Measurements from ENCODE around the gene ROR1.

Gene ROR1

GRCh38 chr1:64184003-64184440, 410.2 kb downstream of the ROR1 start (continued):
- 0 out of 2 replicates have a peak, but pooled peaks have one; percentile 65 for TF ChIP-seq ZBTB1 (tag by site-specific recombination; IDR thresholded peaks at IDR 0.05)
- TF ChIP-seq SCRT1 (tag by site-specific recombination; IDR thresholded peaks at IDR 0.05; ENCODE audit: borderline replicate concordance) = no peak
- peak; percentile 95 for TF ChIP-seq ZNF629 (tag by site-specific recombination; IDR thresholded peaks at IDR 0.05)
- peak; percentile 77 for TF ChIP-seq ZBTB44 (tag by site-specific recombination; IDR thresholded peaks at IDR 0.05)
- peak; percentile 79 for TF ChIP-seq IKZF3 (tag by site-specific recombination; IDR thresholded peaks at IDR 0.05)
- TF ChIP-seq ZNF747 (tag by site-specific recombination; IDR thresholded peaks at IDR 0.05) = no peak
- TF ChIP-seq ZBTB21 (tag by site-specific recombination; IDR thresholded peaks at IDR 0.05) = peak; percentile 67
- TF ChIP-seq, protein P1, sequence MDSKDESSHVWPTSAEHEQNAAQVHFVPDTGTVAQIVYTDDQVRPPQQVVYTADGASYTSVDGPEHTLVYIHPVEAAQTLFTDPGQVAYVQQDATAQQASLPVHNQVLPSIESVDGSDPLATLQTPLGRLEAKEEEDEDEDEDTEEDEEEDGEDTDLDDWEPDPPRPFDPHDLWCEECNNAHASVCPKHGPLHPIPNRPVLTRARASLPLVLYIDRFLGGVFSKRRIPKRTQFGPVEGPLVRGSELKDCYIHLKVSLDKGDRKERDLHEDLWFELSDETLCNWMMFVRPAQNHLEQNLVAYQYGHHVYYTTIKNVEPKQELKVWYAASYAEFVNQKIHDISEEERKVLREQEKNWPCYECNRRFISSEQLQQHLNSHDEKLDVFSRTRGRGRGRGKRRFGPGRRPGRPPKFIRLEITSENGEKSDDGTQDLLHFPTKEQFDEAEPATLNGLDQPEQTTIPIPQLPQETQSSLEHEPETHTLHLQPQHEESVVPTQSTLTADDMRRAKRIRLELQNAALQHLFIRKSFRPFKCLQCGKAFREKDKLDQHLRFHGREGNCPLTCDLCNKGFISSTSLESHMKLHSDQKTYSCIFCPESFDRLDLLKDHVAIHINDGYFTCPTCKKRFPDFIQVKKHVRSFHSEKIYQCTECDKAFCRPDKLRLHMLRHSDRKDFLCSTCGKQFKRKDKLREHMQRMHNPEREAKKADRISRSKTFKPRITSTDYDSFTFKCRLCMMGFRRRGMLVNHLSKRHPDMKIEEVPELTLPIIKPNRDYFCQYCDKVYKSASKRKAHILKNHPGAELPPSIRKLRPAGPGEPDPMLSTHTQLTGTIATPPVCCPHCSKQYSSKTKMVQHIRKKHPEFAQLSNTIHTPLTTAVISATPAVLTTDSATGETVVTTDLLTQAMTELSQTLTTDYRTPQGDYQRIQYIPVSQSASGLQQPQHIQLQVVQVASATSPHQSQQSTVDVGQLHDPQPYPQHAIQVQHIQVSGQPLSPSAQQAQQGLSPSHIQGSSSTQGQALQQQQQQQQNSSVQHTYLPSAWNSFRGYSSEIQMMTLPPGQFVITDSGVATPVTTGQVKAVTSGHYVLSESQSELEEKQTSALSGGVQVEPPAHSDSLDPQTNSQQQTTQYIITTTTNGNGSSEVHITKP (tag by site-specific recombination; IDR thresholded peaks at IDR 0.05) = peak; percentile 58
- TF ChIP-seq, protein P2, sequence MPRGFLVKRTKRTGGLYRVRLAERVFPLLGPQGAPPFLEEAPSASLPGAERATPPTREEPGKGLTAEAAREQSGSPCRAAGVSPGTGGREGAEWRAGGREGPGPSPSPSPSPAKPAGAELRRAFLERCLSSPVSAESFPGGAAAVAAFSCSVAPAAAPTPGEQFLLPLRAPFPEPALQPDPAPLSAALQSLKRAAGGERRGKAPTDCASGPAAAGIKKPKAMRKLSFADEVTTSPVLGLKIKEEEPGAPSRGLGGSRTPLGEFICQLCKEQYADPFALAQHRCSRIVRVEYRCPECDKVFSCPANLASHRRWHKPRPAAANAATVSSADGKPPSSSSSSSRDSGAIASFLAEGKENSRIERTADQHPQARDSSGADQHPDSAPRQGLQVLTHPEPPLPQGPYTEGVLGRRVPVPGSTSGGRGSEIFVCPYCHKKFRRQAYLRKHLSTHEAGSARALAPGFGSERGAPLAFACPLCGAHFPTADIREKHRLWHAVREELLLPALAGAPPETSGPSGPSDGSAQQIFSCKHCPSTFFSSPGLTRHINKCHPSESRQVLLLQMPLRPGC (tag by site-specific recombination; IDR thresholded peaks at IDR 0.05) = peak; percentile 89
- no peak for TF ChIP-seq ZNF560 (tag by site-specific recombination; IDR thresholded peaks at IDR 0.05; ENCODE audit: borderline replicate concordance)
- TF ChIP-seq ZNF155 (tag by site-specific recombination; IDR thresholded peaks at IDR 0.05) = no peak
- peak; percentile 86 for TF ChIP-seq TRIM28 (IDR thresholded peaks at IDR 0.05; ENCODE audit: borderline replicate concordance, low read length)
- TF ChIP-seq ZNF138 (tag by site-specific recombination; IDR thresholded peaks at IDR 0.05; ENCODE audit: borderline replicate concordance) = no peak
- TF ChIP-seq ZNF707 (tag by site-specific recombination; IDR thresholded peaks at IDR 0.05) = no peak
- TF ChIP-seq PRDM4 (tag by site-specific recombination; IDR thresholded peaks at IDR 0.05) = 0 out of 2 replicates have a peak, but pooled peaks have one; percentile 70
- peak; percentile 83 for TF ChIP-seq MZF1 (tag by site-specific recombination; IDR thresholded peaks at IDR 0.05; ENCODE audit: borderline replicate concordance)
- no peak for TF ChIP-seq ZNF549 (tag by site-specific recombination; IDR thresholded peaks at IDR 0.05)
- peak; percentile 98 for TF ChIP-seq WT1 (tag by site-specific recombination; IDR thresholded peaks at IDR 0.05)
- TF ChIP-seq ZNF610 (tag by site-specific recombination; IDR thresholded peaks at IDR 0.05; ENCODE audit: borderline replicate concordance) = no peak; the same call in 1 of the 2 replicates
- TF ChIP-seq ZEB2 (tag by site-specific recombination; IDR thresholded peaks at IDR 0.05) = peak; percentile 51; the same call in 1 of the 2 replicates
- 0 out of 2 replicates have a peak, but pooled peaks have one; percentile 30 for TF ChIP-seq ZBTB8A (tag by site-specific recombination; IDR thresholded peaks at IDR 0.05)
- TF ChIP-seq ZNF2 (tag by site-specific recombination; IDR thresholded peaks at IDR 0.05) = peak; percentile 86
- TF ChIP-seq OSR2 (tag by site-specific recombination; IDR thresholded peaks at IDR 0.05) = peak; percentile 85
- no peak for TF ChIP-seq ZNF791 (tag by site-specific recombination; IDR thresholded peaks at IDR 0.05)
- no peak for TF ChIP-seq ZNF514 (tag by site-specific recombination; IDR thresholded peaks at IDR 0.05)
- TF ChIP-seq ZNF658 (tag by site-specific recombination; IDR thresholded peaks at IDR 0.05) = no peak
- TF ChIP-seq ZNF184 (tag by site-specific recombination; IDR thresholded peaks at IDR 0.05) = peak; percentile 91
- TF ChIP-seq ZNF558 (tag by site-specific recombination; IDR thresholded peaks at IDR 0.05) = peak; percentile 35

Measured in HEK293 (cell line).